ENCODE measurements around the gene CNN2. TPM values are rescaled to one million over a fixed set of nuclear protein-coding genes. Genes with fewer than 3 reads are reported as not detected.
A peak's percentile ranks its signal among the peaks of the same experiment; 100 is the strongest.

The CNN2 gene
- total and polyA plus RNA-seq, 2 of the 13 experiments (the other 11 are each of a cell fraction or from before 2014, with no cell fraction given), result 63.6 to 70.0 TPM

DNA sequence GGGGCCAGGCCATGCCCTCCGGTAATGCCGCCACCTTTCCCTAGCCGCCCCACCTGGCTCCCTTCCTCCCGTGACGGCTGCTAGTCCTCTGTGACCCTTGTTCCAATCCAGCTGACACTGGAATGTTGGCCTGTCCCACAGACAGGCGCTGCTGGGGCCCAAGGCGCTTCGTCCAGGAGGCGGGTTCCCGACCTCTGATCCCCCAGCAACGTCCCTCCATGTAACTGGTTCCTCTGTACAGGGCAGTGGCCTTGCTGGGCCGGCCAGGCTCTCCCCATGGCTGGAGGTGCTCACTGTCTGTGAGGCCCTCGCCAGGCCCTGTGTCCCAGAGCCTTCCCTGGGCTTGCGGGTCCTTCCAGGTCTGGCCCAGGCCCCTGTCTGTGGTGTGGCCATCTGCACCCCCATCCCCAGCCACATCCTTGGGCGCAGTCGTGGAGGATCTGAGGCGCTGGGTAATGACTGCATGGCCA is 33.0 kb upstream of the CNN2 start (continued):
- TF ChIP-seq ZKSCAN5 (CRISPR knock-in tag; IDR thresholded peaks at IDR 0.05) (no peak), CHCHD3 (CRISPR knock-in tag; IDR thresholded peaks at IDR 0.05) (no peak), ZEB1 (IDR thresholded peaks at IDR 0.05; ENCODE audit: insufficient replicate concordance, low read depth) (peak; percentile 60), SMAD1 (CRISPR knock-in tag; IDR thresholded peaks at IDR 0.05; ENCODE audit: borderline replicate concordance, low read depth) (no peak), NBN (conservative IDR thresholded peaks at IDR 0.05) (no peak), SCMH1 (CRISPR knock-in tag; IDR thresholded peaks at IDR 0.05; ENCODE audit: borderline replicate concordance) (no peak), TCF7L2 (IDR thresholded peaks at IDR 0.05; ENCODE audit: low read depth, low read length) (no peak), MIXL1 (CRISPR knock-in tag; IDR thresholded peaks at IDR 0.05) (no peak), SSRP1 (CRISPR knock-in tag; IDR thresholded peaks at IDR 0.05) (no peak), NCOR1 (IDR thresholded peaks at IDR 0.05; ENCODE audit: borderline replicate concordance, low read length) (no peak), ZNF3 (CRISPR knock-in tag; IDR thresholded peaks at IDR 0.05) (no peak), U2AF2 (IDR thresholded peaks at IDR 0.05; ENCODE audit: low read depth, low read length) (no peak), FOXM1 (CRISPR knock-in tag; IDR thresholded peaks at IDR 0.05) (no peak), AKAP8 (CRISPR knock-in tag; IDR thresholded peaks at IDR 0.05) (peak; percentile 77; the same call in 1 of the 2 replicates), ZNF331 (CRISPR knock-in tag; IDR thresholded peaks at IDR 0.05) (peak; percentile 82), HES4 (CRISPR knock-in tag; IDR thresholded peaks at IDR 0.05; ENCODE audit: borderline replicate concordance) (no peak; the same call in 1 of the 2 replicates), ZBTB44 (CRISPR knock-in tag; IDR thresholded peaks at IDR 0.05) (no peak), SETDB1 (CRISPR knock-in tag; IDR thresholded peaks at IDR 0.05; ENCODE audit: borderline replicate concordance) (no peak), ZGPAT (CRISPR knock-in tag; IDR thresholded peaks at IDR 0.05) (peak; percentile 62; the same call in 1 of the 2 replicates), ZNF772 (CRISPR knock-in tag; IDR thresholded peaks at IDR 0.05) (no peak)
- TF ChIP-seq, protein P1, sequence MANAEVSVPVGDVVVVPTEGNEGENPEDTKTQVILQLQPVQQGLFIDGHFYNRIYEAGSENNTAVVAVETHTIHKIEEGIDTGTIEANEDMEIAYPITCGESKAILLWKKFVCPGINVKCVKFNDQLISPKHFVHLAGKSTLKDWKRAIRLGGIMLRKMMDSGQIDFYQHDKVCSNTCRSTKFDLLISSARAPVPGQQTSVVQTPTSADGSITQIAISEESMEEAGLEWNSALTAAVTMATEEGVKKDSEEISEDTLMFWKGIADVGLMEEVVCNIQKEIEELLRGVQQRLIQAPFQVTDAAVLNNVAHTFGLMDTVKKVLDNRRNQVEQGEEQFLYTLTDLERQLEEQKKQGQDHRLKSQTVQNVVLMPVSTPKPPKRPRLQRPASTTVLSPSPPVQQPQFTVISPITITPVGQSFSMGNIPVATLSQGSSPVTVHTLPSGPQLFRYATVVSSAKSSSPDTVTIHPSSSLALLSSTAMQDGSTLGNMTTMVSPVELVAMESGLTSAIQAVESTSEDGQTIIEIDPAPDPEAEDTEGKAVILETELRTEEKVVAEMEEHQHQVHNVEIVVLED (CRISPR knock-in tag; IDR thresholded peaks at IDR 0.05; ENCODE audit: borderline replicate concordance), result 0 out of 2 replicates have a peak, but pooled peaks have one; percentile 36
- TF ChIP-seq, protein P2, sequence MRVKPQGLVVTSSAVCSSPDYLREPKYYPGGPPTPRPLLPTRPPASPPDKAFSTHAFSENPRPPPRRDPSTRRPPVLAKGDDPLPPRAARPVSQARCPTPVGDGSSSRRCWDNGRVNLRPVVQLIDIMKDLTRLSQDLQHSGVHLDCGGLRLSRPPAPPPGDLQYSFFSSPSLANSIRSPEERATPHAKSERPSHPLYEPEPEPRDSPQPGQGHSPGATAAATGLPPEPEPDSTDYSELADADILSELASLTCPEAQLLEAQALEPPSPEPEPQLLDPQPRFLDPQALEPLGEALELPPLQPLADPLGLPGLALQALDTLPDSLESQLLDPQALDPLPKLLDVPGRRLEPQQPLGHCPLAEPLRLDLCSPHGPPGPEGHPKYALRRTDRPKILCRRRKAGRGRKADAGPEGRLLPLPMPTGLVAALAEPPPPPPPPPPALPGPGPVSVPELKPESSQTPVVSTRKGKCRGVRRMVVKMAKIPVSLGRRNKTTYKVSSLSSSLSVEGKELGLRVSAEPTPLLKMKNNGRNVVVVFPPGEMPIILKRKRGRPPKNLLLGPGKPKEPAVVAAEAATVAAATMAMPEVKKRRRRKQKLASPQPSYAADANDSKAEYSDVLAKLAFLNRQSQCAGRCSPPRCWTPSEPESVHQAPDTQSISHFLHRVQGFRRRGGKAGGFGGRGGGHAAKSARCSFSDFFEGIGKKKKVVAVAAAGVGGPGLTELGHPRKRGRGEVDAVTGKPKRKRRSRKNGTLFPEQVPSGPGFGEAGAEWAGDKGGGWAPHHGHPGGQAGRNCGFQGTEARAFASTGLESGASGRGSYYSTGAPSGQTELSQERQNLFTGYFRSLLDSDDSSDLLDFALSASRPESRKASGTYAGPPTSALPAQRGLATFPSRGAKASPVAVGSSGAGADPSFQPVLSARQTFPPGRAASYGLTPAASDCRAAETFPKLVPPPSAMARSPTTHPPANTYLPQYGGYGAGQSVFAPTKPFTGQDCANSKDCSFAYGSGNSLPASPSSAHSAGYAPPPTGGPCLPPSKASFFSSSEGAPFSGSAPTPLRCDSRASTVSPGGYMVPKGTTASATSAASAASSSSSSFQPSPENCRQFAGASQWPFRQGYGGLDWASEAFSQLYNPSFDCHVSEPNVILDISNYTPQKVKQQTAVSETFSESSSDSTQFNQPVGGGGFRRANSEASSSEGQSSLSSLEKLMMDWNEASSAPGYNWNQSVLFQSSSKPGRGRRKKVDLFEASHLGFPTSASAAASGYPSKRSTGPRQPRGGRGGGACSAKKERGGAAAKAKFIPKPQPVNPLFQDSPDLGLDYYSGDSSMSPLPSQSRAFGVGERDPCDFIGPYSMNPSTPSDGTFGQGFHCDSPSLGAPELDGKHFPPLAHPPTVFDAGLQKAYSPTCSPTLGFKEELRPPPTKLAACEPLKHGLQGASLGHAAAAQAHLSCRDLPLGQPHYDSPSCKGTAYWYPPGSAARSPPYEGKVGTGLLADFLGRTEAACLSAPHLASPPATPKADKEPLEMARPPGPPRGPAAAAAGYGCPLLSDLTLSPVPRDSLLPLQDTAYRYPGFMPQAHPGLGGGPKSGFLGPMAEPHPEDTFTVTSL (CRISPR knock-in tag; IDR thresholded peaks at IDR 0.05; ENCODE audit: borderline replicate concordance), result no peak

Measured in HepG2 (cell line).